IMR-90 (cell line): ENCODE results near the gene STXBP6.
"Not testable (repeated sequence)": the region's sequence is repeated elsewhere in the genome, so short reads cannot be mapped to it uniquely, and the experiment has no call there.

Experiments
- CEBPB ChIP-seq: IDR thresholded peaks from 2 replicates; pipeline ENCODE4 v1.6.1; 2012; ENCODE audit warnings: low read depth, low read length, improper control_type of control experiment
- MAZ ChIP-seq: IDR thresholded peaks from 2 replicates; pipeline ENCODE4 v1.6.1; 2012; ENCODE audit warnings: low read depth, mild to moderate bottlenecking, low read length, improper control_type of control experiment, moderate library complexity, borderline replicate concordance
- POLR2A ChIP-seq: IDR thresholded peaks from 2 replicates; pipeline ENCODE4 v1.6.1; 2012; ENCODE audit warnings: mild to moderate bottlenecking, low read depth, low read length
- TF ChIP-seq, protein P1 (sequence below): conservative IDR thresholded peaks from 2 replicates; pipeline ENCODE4 v1.5.1; 2012; ENCODE audit warnings: mild to moderate bottlenecking, low read depth, low read length, improper control_type of control experiment

- not testable (repeated sequence) for TF ChIP-seq CEBPB, POLR2A, MAZ
- TF ChIP-seq, protein P1, sequence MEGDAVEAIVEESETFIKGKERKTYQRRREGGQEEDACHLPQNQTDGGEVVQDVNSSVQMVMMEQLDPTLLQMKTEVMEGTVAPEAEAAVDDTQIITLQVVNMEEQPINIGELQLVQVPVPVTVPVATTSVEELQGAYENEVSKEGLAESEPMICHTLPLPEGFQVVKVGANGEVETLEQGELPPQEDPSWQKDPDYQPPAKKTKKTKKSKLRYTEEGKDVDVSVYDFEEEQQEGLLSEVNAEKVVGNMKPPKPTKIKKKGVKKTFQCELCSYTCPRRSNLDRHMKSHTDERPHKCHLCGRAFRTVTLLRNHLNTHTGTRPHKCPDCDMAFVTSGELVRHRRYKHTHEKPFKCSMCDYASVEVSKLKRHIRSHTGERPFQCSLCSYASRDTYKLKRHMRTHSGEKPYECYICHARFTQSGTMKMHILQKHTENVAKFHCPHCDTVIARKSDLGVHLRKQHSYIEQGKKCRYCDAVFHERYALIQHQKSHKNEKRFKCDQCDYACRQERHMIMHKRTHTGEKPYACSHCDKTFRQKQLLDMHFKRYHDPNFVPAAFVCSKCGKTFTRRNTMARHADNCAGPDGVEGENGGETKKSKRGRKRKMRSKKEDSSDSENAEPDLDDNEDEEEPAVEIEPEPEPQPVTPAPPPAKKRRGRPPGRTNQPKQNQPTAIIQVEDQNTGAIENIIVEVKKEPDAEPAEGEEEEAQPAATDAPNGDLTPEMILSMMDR: not testable (repeated sequence)
Observed at GRCh38 chr14:24773564-24773963, 276.4 kb downstream of the STXBP6 start.
